HG03060 (cell line): ENCODE data around the gene LTB4R.

Source experiments
- ATAC-seq: cut with Tn5 transposase; IDR thresholded peaks from one replicate; pipeline ENCODE4 v1.9.1; 2021; ENCODE audit warnings: low read depth, moderate number of reproducible peaks; ENCODE audit not compliant: unreplicated experiment

Gene LTB4R

GRCh38 chr14:24310646-24311604, at the start of gene LTB4R:
TSS of gene LTB4R (plus strand) at chr14:24311502. CDS start at chr14:24315652, 4,150 bp downstream.
- peak; percentile 46 for ATAC-seq

GRCh38 chr14:24261969-24262327, 49.4 kb upstream of the LTB4R start:
- ATAC-seq, result no peak

- no peak for ATAC-seq
Observed at GRCh38 chr14:24262821-24263733, 48.2 kb upstream of the LTB4R start, which contains the start of gene TGM1. TSS of gene TGM1 (minus strand) at chr14:24263177. CDS start at chr14:24262352, 825 bp downstream.

GRCh38 chr14:24263848-24264247, 47.5 kb upstream of the LTB4R start:
- ATAC-seq, result no peak

GRCh38 chr14:24264298-24264697, 47.0 kb upstream of the LTB4R start:
- no peak for ATAC-seq

- ATAC-seq, result no peak
Observed at GRCh38 chr14:24266344-24267244, 44.7 kb upstream of the LTB4R start.

- no peak for ATAC-seq
Observed at GRCh38 chr14:24267516-24267915, 43.8 kb upstream of the LTB4R start.

- ATAC-seq, result no peak
Observed at GRCh38 chr14:24268225-24268624, 43.1 kb upstream of the LTB4R start.

GRCh38 chr14:24269368-24269767, 41.9 kb upstream of the LTB4R start:
- no peak for ATAC-seq

GRCh38 chr14:24269910-24270536, 41.3 kb upstream of the LTB4R start:
- ATAC-seq, result no peak

- ATAC-seq, result peak; percentile 0
Observed at GRCh38 chr14:24270537-24271133, 40.7 kb upstream of the LTB4R start.

GRCh38 chr14:24271134-24271833, 40.0 kb upstream of the LTB4R start, which contains the start of gene RABGGTA:
TSS of gene RABGGTA (minus strand) at chr14:24271597. CDS start at chr14:24271115, 482 bp downstream.
- ATAC-seq, result peak; percentile 45

- no peak for ATAC-seq
Observed at GRCh38 chr14:24271834-24272263, 39.5 kb upstream of the LTB4R start.

- no peak for ATAC-seq
Observed at GRCh38 chr14:24272467-24272866, 38.8 kb upstream of the LTB4R start.

GRCh38 chr14:24273422-24273998, 37.8 kb upstream of the LTB4R start:
- no peak for ATAC-seq

- peak; percentile 40 for ATAC-seq
Observed at GRCh38 chr14:24274101-24274543, 37.2 kb upstream of the LTB4R start.

GRCh38 chr14:24277071-24277470, 34.2 kb upstream of the LTB4R start:
- no peak for ATAC-seq
